Kidney (tissue), 14 donors: ENCODE measurements around the gene LTBP2. TPM values are rescaled to one million over a fixed set of nuclear protein-coding genes. Genes with fewer than 3 reads are reported as not detected.

Experiments
- DNase-seq, 5 donors: peaks; one replicate each; pipeline ENCODE4 v3.0.0-alpha.2; 2013 to 2020
- FAIRE-seq: peaks from 2 replicates; lab custom pipeline; 2012; peaks lifted over from hg19 to GRCh38; lab: Jason Lieb, UNC
- H3K27ac ChIP-seq, 2 donors: one replicate each; pipeline ENCODE4 v1.7.0; 2013; ENCODE audit warnings: low read depth in 2 of 2, low read length in 2 of 2, inconsistent platforms in 1 of 2
- H3K27me3 ChIP-seq: one replicate; pipeline ENCODE4 v1.7.1; 2013; ENCODE audit warnings: low read length, inconsistent platforms; ENCODE audit not compliant: control insufficient read depth, insufficient read depth
- H3K36me3 ChIP-seq, 3 donors: one replicate each; pipeline versions ENCODE4 v1.7.0 to v1.7.1; 2013; ENCODE audit warnings: low read length in 3 of 3, control low read depth in 1 of 3, inconsistent platforms in 1 of 3; ENCODE audit not compliant: insufficient read depth in 3 of 3, control insufficient read depth in 2 of 3
- H3K4me1 ChIP-seq, 3 donors: one replicate each; pipeline versions ENCODE4 v1.7.0 to v1.7.1; 2013; ENCODE audit warnings: low read length in 3 of 3, inconsistent platforms in 1 of 3, low read depth in 1 of 3; ENCODE audit not compliant: control insufficient read depth in 2 of 3, insufficient read depth in 2 of 3
- H3K4me3 ChIP-seq, 3 donors: one replicate each; pipeline versions ENCODE4 v1.7.0 to v1.8.1; 2013; ENCODE audit warnings: low read length in 3 of 3, control low read depth in 1 of 3, inconsistent platforms in 1 of 3
- H3K9ac ChIP-seq, 3 donors: one replicate each; pipeline versions ENCODE4 v1.7.0 to v1.7.1; 2013; ENCODE audit warnings: low read length in 3 of 3, control low read depth in 1 of 3, inconsistent platforms in 1 of 3
- H3K9me3 ChIP-seq, 3 donors: one replicate each; pipeline versions ENCODE4 v1.7.0 to v1.7.1; 2013; ENCODE audit warnings: low read length in 3 of 3, control low read depth in 1 of 3, inconsistent platforms in 1 of 3; ENCODE audit not compliant: control insufficient read depth in 2 of 3, insufficient read depth in 1 of 3
- CTCF ChIP-seq: IDR thresholded peaks from 3 replicates; pipeline ENCODE4 v1.5.1; 2012; ENCODE audit warnings: mild to moderate bottlenecking, moderate library complexity, borderline replicate concordance; ENCODE audit not compliant: insufficient read depth; ENCODE audit errors: extremely low read depth
- intact Hi-C: fragments of 100-400 bp; cut with DNase I; formaldehyde crosslinking; loops from one replicate; pipeline ENCODE4 v1.11.1; 2022
- polyA plus RNA-seq: library from polyadenylated mRNA; stranded (reverse); fragments of 350-450 nt; fragmentation: Illumina TruSeq; extraction: RNeasy Lipid Tissue Mini Kit (QIAGEN cat#74804); gene quantifications from one replicate; pipeline ENCODE4 v1.2.3, GENCODE V29; 2014; ENCODE audit warnings: low read depth, low replicate concordance; ENCODE audit not compliant: insufficient read depth
- total RNA-seq: library from RNA; stranded (reverse); fragmentation: NEBNext Ultra II Directional; extraction: Animal tissue kit (Norgen Biotek cat#: 25700); gene quantifications from one replicate; pipeline ENCODE4 v1.2.1, GENCODE V29; 2021
- donor health status: control.
- donor health status: control.
- donor health status: control.
- donor health status: control.
- donor health status: control.
- donor health status: DM: yes; HTN: yes; CAD: no.
- donor health status: Normal renal cell carcinoma (clear cell type).

LTBP2 gene
- total and polyA plus RNA-seq, 2 donors from 2014 or later, result 2.9 to 10.4 TPM

- DNase-seq, result no peak
- no peak for FAIRE-seq
- H3K4me1 ChIP-seq, result peaks cover 4 to 28% (median 21%) of the 10 kb centered on the region in 3 donors
- no peak overlapping the region for H3K4me3 ChIP-seq
- H3K9ac ChIP-seq, result peak overlapping the region in 1 of 3 donors; percentile 12
- no peaks in the 10 kb centered on the region for H3K27me3 ChIP-seq
- H3K27ac ChIP-seq, result peak overlapping the region in 1 of 2 donors; percentile 2
- no peak for TF ChIP-seq CTCF
- intact Hi-C loops, result no loop called here
- H3K9me3 ChIP-seq, result no peaks in the 10 kb centered on the region
- H3K36me3 ChIP-seq, result no peaks in the 10 kb centered on the region
Measured at GRCh38 chr14:74569387-74569786, 42.6 kb downstream of the LTBP2 start.

- intact Hi-C loops, result no loop called here
- no peak for DNase-seq
Measured at GRCh38 chr14:74568911-74569310, 43.1 kb downstream of the LTBP2 start.

DNA sequence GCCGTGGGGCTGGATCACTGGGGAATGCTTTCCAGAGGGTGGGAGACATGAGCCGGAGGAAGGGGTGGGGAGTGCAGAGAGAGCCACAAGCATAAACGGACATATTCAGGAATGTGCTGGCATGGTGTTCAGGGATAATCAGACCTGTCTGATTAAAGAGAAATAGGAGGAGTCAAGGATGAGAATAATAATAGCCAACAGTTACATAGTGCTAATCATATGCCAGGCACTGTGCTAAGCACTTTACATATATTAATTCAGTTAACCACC lies 43.7 kb downstream of the LTBP2 start:
- Histone ChIP-seq H3K27ac (no peak overlapping the region), H3K9me3 (no peaks in the 10 kb centered on the region), H3K4me1 (peaks cover 3 to 21% (median 19%) of the 10 kb centered on the region in 3 donors), H3K9ac (no peak overlapping the region), H3K27me3 (no peaks in the 10 kb centered on the region), H3K4me3 (no peak overlapping the region), H3K36me3 (no peaks in the 10 kb centered on the region)
- FAIRE-seq, result no peak
- DNase-seq, result no peak
- intact Hi-C loops, result no loop called here
- TF ChIP-seq CTCF, result no peak

More at GRCh38 chr14:74568911-74569310, 43.1 kb downstream of the LTBP2 start:
- no peaks in the 10 kb centered on the region for H3K9me3 ChIP-seq
- TF ChIP-seq CTCF, result no peak
- FAIRE-seq, result no peak
- no peak overlapping the region for H3K9ac ChIP-seq
- peaks cover 4 to 24% (median 18%) of the 10 kb centered on the region in 3 donors for H3K4me1 ChIP-seq
- H3K27ac ChIP-seq, result no peak overlapping the region
- no peaks in the 10 kb centered on the region for H3K36me3 ChIP-seq
- H3K4me3 ChIP-seq, result no peak overlapping the region
- no peaks in the 10 kb centered on the region for H3K27me3 ChIP-seq
